Thyroid gland (tissue), 4 donors: ENCODE data around the gene USP49.

Experiments
- POLR2A ChIP-seq, 2 donors: fragments of 450-650 bp; IDR thresholded peaks; one replicate each; pipeline ENCODE4 v1.6.1; 2017; ENCODE audit warnings: antibody characterized with exemption in 2 of 2, mild to moderate bottlenecking in 2 of 2, moderate library complexity in 1 of 2
- TF ChIP-seq, protein P1 (sequence below), 6 experiments: fragments of 200-600 bp in 3 of 6; fragments of 450-650 bp in 3 of 6; sonication (generic) in 3 of 6; IDR thresholded peaks; one replicate each; pipeline ENCODE4 v1.5.1; 2016 to 2019; ENCODE audit warnings: antibody characterized with exemption in 6 of 6, mild to moderate bottlenecking in 2 of 6, inconsistent platforms in 1 of 6, moderate library complexity in 1 of 6

DNA sequence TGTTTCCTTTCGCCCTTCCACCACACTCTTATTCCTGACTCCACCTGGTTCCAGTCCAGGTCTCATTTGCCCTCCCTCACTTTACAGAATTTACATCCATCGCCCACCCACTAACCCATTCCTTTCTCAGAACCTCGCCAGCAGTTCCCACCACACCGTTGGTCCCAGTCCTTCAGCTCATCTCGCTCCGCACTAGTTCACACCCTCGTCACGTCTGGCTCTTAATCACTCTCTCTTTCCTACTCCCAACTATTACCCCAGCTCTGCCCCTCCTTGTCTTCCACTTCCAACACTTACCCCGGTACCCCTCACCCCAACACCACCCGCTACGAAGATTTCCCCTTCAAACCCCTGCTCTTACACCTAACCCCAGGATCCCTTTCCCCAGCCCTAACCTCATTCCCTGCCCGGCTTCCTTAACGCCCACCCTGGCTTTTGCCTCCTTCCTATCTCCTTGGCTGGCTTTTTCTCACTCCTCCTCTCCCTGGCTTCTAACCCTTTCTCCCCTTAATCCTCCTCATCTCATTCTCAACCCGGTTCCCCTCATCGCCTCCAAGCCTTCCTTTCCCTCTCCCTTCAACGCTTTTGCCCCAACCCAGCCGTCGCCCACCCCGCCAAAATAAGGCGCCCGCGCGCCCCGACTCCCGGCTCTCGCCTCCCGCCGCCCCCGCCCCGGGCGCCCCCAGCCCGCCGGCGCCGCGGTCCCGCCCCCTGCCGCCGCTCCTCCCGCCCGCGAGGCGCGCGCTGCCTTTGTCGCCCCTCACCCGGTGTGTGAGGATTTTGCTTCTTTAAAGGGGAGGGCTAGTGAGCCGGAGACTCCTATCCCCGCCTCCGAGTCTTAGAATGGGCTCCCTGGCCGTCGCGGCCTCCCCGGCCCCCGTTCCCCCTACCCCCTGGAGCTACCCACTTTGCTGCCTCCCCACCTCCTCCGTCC, 542 bp downstream of the USP49 start:
- TF ChIP-seq, protein P1, sequence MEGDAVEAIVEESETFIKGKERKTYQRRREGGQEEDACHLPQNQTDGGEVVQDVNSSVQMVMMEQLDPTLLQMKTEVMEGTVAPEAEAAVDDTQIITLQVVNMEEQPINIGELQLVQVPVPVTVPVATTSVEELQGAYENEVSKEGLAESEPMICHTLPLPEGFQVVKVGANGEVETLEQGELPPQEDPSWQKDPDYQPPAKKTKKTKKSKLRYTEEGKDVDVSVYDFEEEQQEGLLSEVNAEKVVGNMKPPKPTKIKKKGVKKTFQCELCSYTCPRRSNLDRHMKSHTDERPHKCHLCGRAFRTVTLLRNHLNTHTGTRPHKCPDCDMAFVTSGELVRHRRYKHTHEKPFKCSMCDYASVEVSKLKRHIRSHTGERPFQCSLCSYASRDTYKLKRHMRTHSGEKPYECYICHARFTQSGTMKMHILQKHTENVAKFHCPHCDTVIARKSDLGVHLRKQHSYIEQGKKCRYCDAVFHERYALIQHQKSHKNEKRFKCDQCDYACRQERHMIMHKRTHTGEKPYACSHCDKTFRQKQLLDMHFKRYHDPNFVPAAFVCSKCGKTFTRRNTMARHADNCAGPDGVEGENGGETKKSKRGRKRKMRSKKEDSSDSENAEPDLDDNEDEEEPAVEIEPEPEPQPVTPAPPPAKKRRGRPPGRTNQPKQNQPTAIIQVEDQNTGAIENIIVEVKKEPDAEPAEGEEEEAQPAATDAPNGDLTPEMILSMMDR (IDR thresholded peaks at IDR 0.05), result no peak
- no peak for TF ChIP-seq POLR2A (IDR thresholded peaks at IDR 0.05)
